Measurements from ENCODE around the gene ZNF565.

GRCh38 chr19:36140304-36141038, 74.0 kb downstream of the ZNF565 start:
- TF ChIP-seq POLR2AphosphoS5 (IDR thresholded peaks at IDR 0.05; ENCODE audit: low read depth, low read length) (no peak), CTCF (IDR thresholded peaks at IDR 0.05) (no peak), EP300 (IDR thresholded peaks at IDR 0.05; ENCODE audit: borderline replicate concordance in 1 of 2, low read depth in 1 of 2, low read length in 1 of 2) (no peak)
